DOHH2 (cell line): ENCODE measurements around the gene ASXL1.

Experiments
- H3F3A ChIP-seq: fragments of 200-600 bp; sonication (generic), shearing (Covaris generic); 2 replicates; pipeline ENCODE4 v1.6.0; 2016; ENCODE audit warnings: antibody characterized with exemption, mild to moderate bottlenecking; ENCODE audit not compliant: control insufficient read depth, insufficient read depth
- H3K27ac ChIP-seq: fragments of 200-600 bp; sonication (generic); 2 replicates; pipeline ENCODE4 v1.5.1; 2014; ENCODE audit warnings: low read depth, mild to moderate bottlenecking, low read length, moderate library complexity
- H3K27me3 ChIP-seq: fragments of 200-600 bp; sonication (generic); 2 replicates; pipeline ENCODE4 v1.6.1; 2014; ENCODE audit warnings: mild to moderate bottlenecking, low read length, mixed read lengths; ENCODE audit not compliant: control insufficient read depth
- H3K36me3 ChIP-seq: fragments of 200-600 bp; sonication (generic); 2 replicates; pipeline ENCODE4 v1.6.1; 2014; ENCODE audit warnings: mild to moderate bottlenecking, low read length, moderate library complexity, mixed read lengths; ENCODE audit not compliant: control insufficient read depth
- H3K4me1 ChIP-seq: fragments of 200-600 bp; sonication (generic); 2 replicates; pipeline ENCODE4 v1.6.1; 2014; ENCODE audit warnings: mild to moderate bottlenecking, low read length, mixed read lengths; ENCODE audit not compliant: control insufficient read depth
- H3K4me2 ChIP-seq: fragments of 200-600 bp; sonication (generic); 2 replicates; pipeline ENCODE4 v1.6.0; 2014; ENCODE audit warnings: mild to moderate bottlenecking, low read length, moderate library complexity
- H3K4me3 ChIP-seq: fragments of 200-600 bp; sonication (generic); 2 replicates; pipeline ENCODE4 v1.5.1; 2014; ENCODE audit warnings: mild to moderate bottlenecking, low read length, mixed read lengths
- H3K79me2 ChIP-seq: fragments of 200-600 bp; sonication (generic); 2 replicates; pipeline ENCODE4 v1.6.1; 2014; ENCODE audit warnings: mild to moderate bottlenecking, low read length, mixed read lengths; ENCODE audit not compliant: control insufficient read depth
- H3K9me2 ChIP-seq: fragments of 200-600 bp; sonication (generic); replicated peaks from 2 replicates; pipeline ENCODE4 v1.6.1; 2014; ENCODE audit warnings: mild to moderate bottlenecking, low read length, mixed read lengths; ENCODE audit not compliant: control insufficient read depth
- H3K9me3 ChIP-seq: fragments of 200-600 bp; sonication (generic); 2 replicates; pipeline ENCODE4 v1.6.1; 2014; ENCODE audit warnings: antibody characterized with exemption, low read length, mixed read lengths; ENCODE audit not compliant: control insufficient read depth, insufficient read depth
- H4K20me1 ChIP-seq: fragments of 200-600 bp; sonication (generic); 2 replicates; pipeline ENCODE4 v1.6.0; 2014; ENCODE audit warnings: low read depth, mild to moderate bottlenecking, antibody characterized with exemption, low read length, moderate library complexity; ENCODE audit not compliant: control insufficient read depth, insufficient read depth
- EZH2phosphoT487 ChIP-seq: fragments of 200-600 bp; sonication (generic); IDR thresholded peaks from 2 replicates; pipeline ENCODE4 v1.6.1; 2017; ENCODE audit warnings: borderline replicate concordance, mild to moderate bottlenecking, antibody characterized with exemption, low read length, moderate library complexity, mixed read lengths
- TF ChIP-seq, protein P1 (sequence below): fragments of 200-600 bp; sonication (generic); IDR thresholded peaks from one replicate; pipeline ENCODE4 v1.5.1; 2014; ENCODE audit warnings: antibody characterized with exemption, mild to moderate bottlenecking, low read depth, low read length; ENCODE audit not compliant: poor library complexity, severe bottlenecking

The ASXL1 gene

DNA sequence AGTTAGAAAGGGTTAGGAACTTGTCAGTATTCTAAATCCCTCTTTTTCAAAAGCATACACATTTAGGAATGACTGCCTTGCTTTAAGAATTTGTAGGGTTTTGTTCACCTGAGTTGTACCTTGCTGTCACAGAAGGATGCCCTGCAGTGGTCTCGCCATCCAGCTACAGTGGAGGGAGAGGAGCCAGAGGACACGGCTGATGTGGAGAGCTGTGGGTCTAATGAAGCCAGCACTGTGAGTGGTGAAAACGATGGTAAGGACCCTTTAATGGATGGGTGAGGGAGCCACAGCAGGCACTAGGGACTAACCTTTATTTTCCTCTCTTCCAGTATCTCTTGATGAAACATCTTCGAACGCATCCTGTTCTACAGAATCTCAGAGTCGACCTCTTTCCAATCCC lies 69.9 kb downstream of the ASXL1 start:
- Histone ChIP-seq H3K4me2 (no peak overlapping the region), H3K79me2 (peaks cover 19% of the 10 kb centered on the region), H4K20me1 (no peaks in the 10 kb centered on the region), H3K27me3 (no peaks in the 10 kb centered on the region), H3K4me3 (no peak overlapping the region), H3F3A (no peaks in the 10 kb centered on the region; the same call in 1 of the 2 replicates), H3K4me1 (no peaks in the 10 kb centered on the region), H3K9me2 (no peaks in the 10 kb centered on the region), H3K27ac (no peak overlapping the region), H3K36me3 (peaks cover 58% of the 10 kb centered on the region), H3K9me3 (no peaks in the 10 kb centered on the region)
- TF ChIP-seq EZH2phosphoT487 = no peak

DNA sequence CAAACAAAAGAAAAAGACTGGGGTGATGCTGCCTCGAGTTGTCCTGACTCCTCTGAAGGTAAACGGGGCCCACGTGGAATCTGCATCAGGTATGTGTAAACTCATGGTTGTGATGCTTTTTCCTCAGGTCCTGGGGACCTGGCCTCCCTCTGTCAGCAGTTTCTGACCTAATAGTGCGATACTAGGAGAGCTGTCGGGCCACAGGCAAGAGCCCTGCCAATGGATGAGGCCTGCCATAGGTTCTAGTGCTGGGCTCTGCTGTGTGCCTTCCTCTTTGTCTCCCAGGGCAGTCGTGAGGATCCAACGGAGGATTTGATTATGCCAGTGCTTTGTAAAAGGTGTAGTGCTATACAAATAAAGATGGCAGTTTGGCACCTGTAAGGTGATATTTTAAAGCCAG lies 71.2 kb downstream of the ASXL1 start:
- no peak overlapping the region for H3K27ac ChIP-seq
- H3K27me3 ChIP-seq = no peaks in the 10 kb centered on the region
- no peaks in the 10 kb centered on the region for H3K4me1 ChIP-seq
- H3K9me3 ChIP-seq = no peaks in the 10 kb centered on the region
- no peaks in the 10 kb centered on the region; the same call in 1 of the 2 replicates for H3F3A ChIP-seq
- TF ChIP-seq, protein P1, sequence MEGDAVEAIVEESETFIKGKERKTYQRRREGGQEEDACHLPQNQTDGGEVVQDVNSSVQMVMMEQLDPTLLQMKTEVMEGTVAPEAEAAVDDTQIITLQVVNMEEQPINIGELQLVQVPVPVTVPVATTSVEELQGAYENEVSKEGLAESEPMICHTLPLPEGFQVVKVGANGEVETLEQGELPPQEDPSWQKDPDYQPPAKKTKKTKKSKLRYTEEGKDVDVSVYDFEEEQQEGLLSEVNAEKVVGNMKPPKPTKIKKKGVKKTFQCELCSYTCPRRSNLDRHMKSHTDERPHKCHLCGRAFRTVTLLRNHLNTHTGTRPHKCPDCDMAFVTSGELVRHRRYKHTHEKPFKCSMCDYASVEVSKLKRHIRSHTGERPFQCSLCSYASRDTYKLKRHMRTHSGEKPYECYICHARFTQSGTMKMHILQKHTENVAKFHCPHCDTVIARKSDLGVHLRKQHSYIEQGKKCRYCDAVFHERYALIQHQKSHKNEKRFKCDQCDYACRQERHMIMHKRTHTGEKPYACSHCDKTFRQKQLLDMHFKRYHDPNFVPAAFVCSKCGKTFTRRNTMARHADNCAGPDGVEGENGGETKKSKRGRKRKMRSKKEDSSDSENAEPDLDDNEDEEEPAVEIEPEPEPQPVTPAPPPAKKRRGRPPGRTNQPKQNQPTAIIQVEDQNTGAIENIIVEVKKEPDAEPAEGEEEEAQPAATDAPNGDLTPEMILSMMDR = no peak
- TF ChIP-seq EZH2phosphoT487 = no peak
- H4K20me1 ChIP-seq = no peaks in the 10 kb centered on the region
- peaks cover 71% of the 10 kb centered on the region for H3K36me3 ChIP-seq
- no peak overlapping the region for H3K4me2 ChIP-seq
- peaks cover 13% of the 10 kb centered on the region for H3K79me2 ChIP-seq
- no peaks in the 10 kb centered on the region for H3K9me2 ChIP-seq
- H3K4me3 ChIP-seq = no peak overlapping the region

DNA sequence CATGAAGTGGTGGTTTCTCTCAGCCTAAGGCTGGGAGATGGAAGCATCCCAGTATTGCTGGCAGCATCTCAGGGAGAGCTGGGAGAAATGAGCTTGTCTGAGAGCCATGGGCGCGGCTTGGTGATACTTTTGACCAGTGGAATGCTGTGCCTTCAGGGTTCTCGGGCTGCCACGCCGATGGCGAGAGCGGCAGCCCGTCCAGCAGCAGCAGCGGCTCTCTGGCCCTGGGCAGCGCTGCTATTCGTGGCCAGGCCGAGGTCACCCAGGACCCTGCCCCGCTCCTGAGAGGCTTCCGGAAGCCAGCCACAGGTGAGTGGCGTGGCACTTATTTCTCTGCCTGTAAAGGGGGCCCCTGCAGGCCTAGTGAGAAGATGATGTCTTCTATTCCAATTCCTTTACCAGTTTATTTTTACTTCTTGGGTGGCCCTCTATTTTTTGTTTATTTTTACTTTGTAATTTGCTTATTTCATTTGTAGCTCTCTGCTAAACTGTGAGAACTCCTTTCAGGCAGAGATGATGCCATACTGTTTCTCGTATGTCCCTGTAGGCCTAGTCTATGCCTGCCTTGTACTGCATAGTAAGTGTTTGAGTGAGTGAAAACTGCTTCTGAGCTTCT lies 71.7 kb downstream of the ASXL1 start:
- no peaks in the 10 kb centered on the region for H3K27me3 ChIP-seq
- no peak overlapping the region for H3K27ac ChIP-seq
- no peak overlapping the region for H3K4me2 ChIP-seq
- TF ChIP-seq, protein P1 = no peak
- no peak for TF ChIP-seq EZH2phosphoT487
- no peaks in the 10 kb centered on the region; the same call in 1 of the 2 replicates for H3F3A ChIP-seq
- peaks cover 8% of the 10 kb centered on the region for H3K79me2 ChIP-seq
- no peak overlapping the region for H3K4me3 ChIP-seq
- H4K20me1 ChIP-seq = no peaks in the 10 kb centered on the region
- H3K36me3 ChIP-seq = peaks cover 76% of the 10 kb centered on the region
- H3K9me3 ChIP-seq = no peaks in the 10 kb centered on the region
- no peaks in the 10 kb centered on the region for H3K9me2 ChIP-seq
- H3K4me1 ChIP-seq = no peaks in the 10 kb centered on the region

DNA sequence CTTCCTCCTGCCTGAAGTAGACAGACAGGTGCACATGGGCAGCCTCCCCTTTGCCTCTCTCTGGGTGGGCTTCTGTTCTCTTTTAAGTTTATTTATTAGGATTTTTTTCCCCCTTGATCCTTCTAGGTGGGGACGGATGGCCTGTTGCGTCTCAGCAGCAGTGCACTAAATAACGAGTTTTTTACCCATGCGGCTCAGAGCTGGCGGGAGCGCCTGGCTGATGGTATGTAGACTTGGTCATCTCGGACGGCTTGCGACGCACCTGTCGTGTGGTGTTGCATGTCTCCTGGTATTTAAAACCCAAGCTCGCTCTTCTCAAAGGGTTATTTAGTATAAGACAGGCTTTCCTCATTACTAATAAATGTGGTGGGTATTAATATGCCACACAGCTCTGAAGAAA lies 73.3 kb downstream of the ASXL1 start:
- no peak overlapping the region for H3K4me3 ChIP-seq
- H3F3A ChIP-seq = no peaks in the 10 kb centered on the region; the same call in 1 of the 2 replicates
- H3K27ac ChIP-seq = no peak overlapping the region
- no peaks in the 10 kb centered on the region for H3K9me2 ChIP-seq
- H3K27me3 ChIP-seq = no peaks in the 10 kb centered on the region
- H3K4me1 ChIP-seq = no peaks in the 10 kb centered on the region
- no peak overlapping the region for H3K4me2 ChIP-seq
- no peaks in the 10 kb centered on the region for H3K79me2 ChIP-seq
- H3K9me3 ChIP-seq = no peaks in the 10 kb centered on the region
- TF ChIP-seq, protein P1 = no peak
- TF ChIP-seq EZH2phosphoT487 = no peak
- H4K20me1 ChIP-seq = no peaks in the 10 kb centered on the region
- H3K36me3 ChIP-seq = peaks cover 90% of the 10 kb centered on the region
